ENCODE results near the gene BEST2.

BEST2 gene

GRCh38 chr19:12736995-12737834 lies 14.4 kb upstream of the BEST2 start, which contains the start of gene GET3:
Gene GET3, plus strand, starts transcription at chr19:12737497. Its CDS starts 9 bp downstream, at chr19:12737506.
- TF ChIP-seq CTCF (IDR thresholded peaks at IDR 0.05; ENCODE audit: low read depth, low read length), result no peak
- Histone ChIP-seq H3K9me3 (ENCODE audit: severe bottlenecking) (no peaks in the 10 kb centered on the region), H3K27ac (peak within 1 kb of the TSS; percentile 100), H3K27me3 (ENCODE audit: insufficient read depth, low read depth, severe bottlenecking) (no peaks in the 10 kb centered on the region), H3K36me3 (peaks cover 44% of the 10 kb centered on the region), H3K4me3 (ENCODE audit: low read depth, low read length) (peak within 1 kb of the TSS; percentile 96)
- DNase-seq, result peak; percentile 97

- H3K9me3 ChIP-seq (ENCODE audit: severe bottlenecking), result no peaks in the 10 kb centered on the region
- no peaks in the 10 kb centered on the region for H3K27me3 ChIP-seq (ENCODE audit: insufficient read depth, low read depth, severe bottlenecking)
- H3K36me3 ChIP-seq, result peaks cover 42% of the 10 kb centered on the region
- peak overlapping the region; percentile 100 for H3K27ac ChIP-seq
- DNase-seq, result no peak
- H3K4me3 ChIP-seq (ENCODE audit: low read depth, low read length), result peak overlapping the region; percentile 96
- no peak for TF ChIP-seq CTCF (IDR thresholded peaks at IDR 0.05; ENCODE audit: low read depth, low read length)
Observed at GRCh38 chr19:12737835-12738351, 13.7 kb upstream of the BEST2 start.

DNA sequence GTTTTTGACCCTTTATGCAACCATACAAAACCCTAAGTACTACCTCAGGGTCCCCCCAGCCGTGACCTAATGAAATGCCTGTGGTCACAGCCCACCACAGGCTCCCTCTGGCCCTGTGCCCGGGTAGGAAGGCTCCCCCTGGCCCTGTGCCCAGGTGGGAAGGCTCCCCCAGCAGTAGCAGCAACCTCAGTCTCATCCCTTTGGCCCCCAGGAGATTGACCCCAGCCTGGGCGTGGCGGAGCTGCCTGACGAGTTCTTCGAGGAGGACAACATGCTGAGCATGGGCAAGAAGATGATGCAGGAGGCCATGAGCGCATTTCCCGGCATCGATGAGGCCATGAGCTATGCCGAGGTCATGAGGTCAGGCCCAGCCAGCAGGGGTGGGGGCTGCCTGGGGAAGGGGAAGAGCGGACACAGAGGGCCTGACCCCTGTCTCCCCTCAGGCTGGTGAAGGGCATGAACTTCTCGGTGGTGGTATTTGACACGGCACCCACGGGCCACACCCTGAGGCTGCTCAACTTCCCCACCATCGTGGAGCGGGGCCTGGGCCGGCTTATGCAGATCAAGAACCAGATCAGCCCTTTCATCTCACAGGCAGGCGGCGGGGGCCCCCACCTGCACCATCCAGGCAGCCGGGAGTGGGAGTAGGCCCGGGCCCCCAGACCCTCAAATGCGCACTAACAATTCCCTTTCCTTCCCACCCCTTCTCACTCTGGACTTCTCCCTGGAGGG lies 6.3 kb upstream of the BEST2 start:
- no peak overlapping the region for H3K4me3 ChIP-seq (ENCODE audit: low read depth, low read length)
- no peak overlapping the region; the same call in 1 of the 2 replicates for H3K27ac ChIP-seq
- no peak for TF ChIP-seq CTCF (IDR thresholded peaks at IDR 0.05; ENCODE audit: low read depth, low read length)
- H3K9me3 ChIP-seq (ENCODE audit: severe bottlenecking), result no peaks in the 10 kb centered on the region
- no peak for DNase-seq
- H3K27me3 ChIP-seq (ENCODE audit: insufficient read depth, low read depth, severe bottlenecking), result no peaks in the 10 kb centered on the region
- H3K36me3 ChIP-seq, result peaks cover 59% of the 10 kb centered on the region

DNA sequence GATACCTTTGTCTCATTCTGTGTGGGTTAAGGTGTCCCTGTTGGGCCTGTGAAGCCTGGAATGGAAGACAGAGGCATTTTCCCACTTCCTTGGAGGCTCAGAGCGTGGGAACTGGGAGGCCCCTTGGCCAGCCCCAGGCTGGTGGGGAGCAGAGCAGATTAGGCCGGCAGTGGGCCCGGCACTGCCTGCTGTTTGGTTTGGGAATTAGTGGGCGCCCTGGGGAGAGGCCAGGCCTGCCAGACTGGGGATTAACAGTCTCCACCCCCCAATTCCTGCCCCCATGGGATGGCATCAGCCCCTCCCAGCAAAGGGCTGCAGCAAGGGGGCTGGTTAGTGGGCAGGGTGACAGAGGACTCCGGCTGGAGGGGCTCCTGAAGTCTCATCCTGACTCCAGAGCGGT lies 3.1 kb upstream of the BEST2 start:
- TF ChIP-seq CTCF (IDR thresholded peaks at IDR 0.05; ENCODE audit: low read depth, low read length), result no peak
- Histone ChIP-seq H3K36me3 (peaks cover 40% of the 10 kb centered on the region), H3K27me3 (ENCODE audit: insufficient read depth, low read depth, severe bottlenecking) (no peaks in the 10 kb centered on the region), H3K4me3 (ENCODE audit: low read depth, low read length) (no peak overlapping the region), H3K27ac (peak overlapping the region; percentile 57), H3K9me3 (ENCODE audit: severe bottlenecking) (no peaks in the 10 kb centered on the region)
- peak; percentile 84 for DNase-seq

GRCh38 chr19:12749938-12750521 lies 1.6 kb upstream of the BEST2 start:
- no peaks in the 10 kb centered on the region for H3K9me3 ChIP-seq (ENCODE audit: severe bottlenecking)
- H3K27ac ChIP-seq, result no peak overlapping the region
- no peaks in the 10 kb centered on the region for H3K27me3 ChIP-seq (ENCODE audit: insufficient read depth, low read depth, severe bottlenecking)
- no peak for DNase-seq
- no peak overlapping the region for H3K4me3 ChIP-seq (ENCODE audit: low read depth, low read length)
- peaks cover 30% of the 10 kb centered on the region for H3K36me3 ChIP-seq
- no peak for TF ChIP-seq CTCF (IDR thresholded peaks at IDR 0.05; ENCODE audit: low read depth, low read length)
